Keratinocyte (primary cell): ENCODE data around the gene MRPL57.

Experiments used
- CTCF ChIP-seq, 3 experiments: IDR thresholded peaks in 1 of 3; conservative IDR thresholded peaks in 1 of 3; optimal IDR thresholded peaks in 1 of 3; 2 replicates in 2 of 3; 3 replicates in 1 of 3; pipeline versions ENCODE3 to v1.5.1; 2011; ENCODE audit warnings: low read length in 3 of 3, mild to moderate bottlenecking in 3 of 3, moderate library complexity in 2 of 3, control low read depth in 1 of 3, inconsistent platforms in 1 of 3; ENCODE audit not compliant: insufficient read depth in 2 of 3; ENCODE audit errors: extremely low read depth in 1 of 3
- EZH2 ChIP-seq: IDR thresholded peaks from one replicate; pipeline ENCODE4 v1.6.1; 2012; ENCODE audit warnings: inconsistent platforms, mild to moderate bottlenecking, low read length, moderate library complexity

- TF ChIP-seq EZH2 (no peak), CTCF (optimal IDR thresholded peaks at IDR 0.05 in 1 of 3, IDR thresholded peaks at IDR 0.05 in 1 of 3, conservative IDR thresholded peaks at IDR 0.05 in 1 of 3; ENCODE audit: extremely low read depth in 1 of 3, insufficient read depth in 2 of 3, low read length in 3 of 3) (no peak)
Observed at GRCh38 chr13:21137696-21138095, 38.8 kb upstream of the MRPL57 start.
